Measurements from ENCODE around the gene WDPCP. TPM values are rescaled to one million over a fixed set of nuclear protein-coding genes. Genes with fewer than 3 reads are reported as not detected.

The WDPCP gene
- total RNA-seq, 1 experiment from 2014 or later, result 15.2 TPM

DNA sequence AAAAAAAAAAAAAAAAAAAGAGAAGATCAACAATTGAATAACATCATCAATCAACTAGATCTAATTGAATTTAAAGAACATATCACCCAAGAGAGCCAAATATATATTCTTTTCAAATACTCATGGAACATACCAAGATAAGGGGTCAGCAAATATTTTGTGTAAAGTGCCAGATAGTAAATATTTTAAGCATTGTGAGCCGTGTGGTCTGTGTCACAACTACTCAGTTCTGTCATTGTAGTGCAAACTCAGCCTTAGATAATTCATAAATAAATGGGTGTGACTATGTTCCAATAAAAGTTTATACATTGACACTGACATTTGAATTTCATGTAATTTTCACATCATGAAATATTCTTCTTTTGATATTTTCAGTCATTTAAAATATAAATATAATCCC lies 491.8 kb downstream of the WDPCP start:
- BruUV-seq (replicated peaks), result no TSS peak
- Histone ChIP-seq H3K4me1 (replicated peaks; ENCODE audit: insufficient read depth) (no peaks in the 10 kb centered on the region), H3K27ac (no peak overlapping the region), H3F3A (ENCODE audit: insufficient read depth, low read depth) (no peaks in the 10 kb centered on the region), H3K4me3 (no peak overlapping the region), H3K36me3 (ENCODE audit: low read depth) (no peaks in the 10 kb centered on the region), H3K4me2 (no peak overlapping the region), H3K27me3 (ENCODE audit: insufficient read depth, low read depth) (no peaks in the 10 kb centered on the region), H3K79me2 (ENCODE audit: low read depth) (no peaks in the 10 kb centered on the region), H3K9me2 (ENCODE audit: insufficient read depth) (no peaks in the 10 kb centered on the region), H3K9me3 (ENCODE audit: insufficient read depth, low read depth) (peaks cover 3% of the 10 kb centered on the region; the same call in 1 of the 2 replicates), H4K20me1 (ENCODE audit: insufficient read depth) (no peaks in the 10 kb centered on the region), H2AFZ (no peak overlapping the region)
- intact Hi-C loops (cut with micrococcal nuclease; ENCODE audit: unreplicated experiment), result no loop called here
- no peak for TF ChIP-seq EZH2 (IDR thresholded peaks at IDR 0.05; ENCODE audit: low read depth)
- ChIA-PET POLR2A (ENCODE audit: unreplicated experiment) (no interaction called here), CTCF (no interaction called here)
- DNase-seq, result no peak

DNA sequence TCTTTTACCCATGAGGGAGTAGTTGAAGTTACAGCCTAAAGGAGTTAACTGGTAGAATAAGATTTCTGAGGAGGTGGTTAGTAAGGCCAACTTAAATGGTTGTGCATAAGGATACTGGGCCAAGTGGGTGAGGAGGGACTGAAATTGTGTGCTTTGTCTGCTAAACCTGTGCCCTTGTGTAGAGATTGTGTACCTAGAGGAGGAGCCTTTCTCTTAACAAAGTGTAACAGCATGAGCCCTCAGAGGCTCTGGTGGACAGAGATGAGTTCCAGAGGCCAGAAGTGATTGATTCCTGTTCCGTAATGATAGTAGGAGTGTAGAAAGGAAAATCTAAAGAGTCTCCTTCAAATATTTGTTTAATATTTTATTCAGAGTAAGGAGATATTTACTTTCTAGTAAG lies 494.8 kb downstream of the WDPCP start:
- POLR2A ChIA-PET (ENCODE audit: unreplicated experiment), result no interaction called here
- Histone ChIP-seq H3F3A (ENCODE audit: insufficient read depth, low read depth) (no peaks in the 10 kb centered on the region), H3K4me2 (no peak overlapping the region), H3K9me2 (ENCODE audit: insufficient read depth) (no peaks in the 10 kb centered on the region), H3K4me3 (no peak overlapping the region), H3K27me3 (ENCODE audit: insufficient read depth, low read depth) (no peaks in the 10 kb centered on the region), H2AFZ (no peak overlapping the region), H3K4me1 (replicated peaks; ENCODE audit: insufficient read depth) (no peaks in the 10 kb centered on the region), H4K20me1 (ENCODE audit: insufficient read depth) (no peaks in the 10 kb centered on the region), H3K27ac (no peak overlapping the region), H3K36me3 (ENCODE audit: low read depth) (no peaks in the 10 kb centered on the region), H3K9me3 (ENCODE audit: insufficient read depth, low read depth) (no peaks in the 10 kb centered on the region), H3K79me2 (ENCODE audit: low read depth) (no peaks in the 10 kb centered on the region)
- CTCF ChIA-PET, result no interaction called here
- intact Hi-C loops (cut with micrococcal nuclease; ENCODE audit: unreplicated experiment), result no loop called here
- DNase-seq, result no peak
- BruUV-seq (replicated peaks), result no TSS peak
- TF ChIP-seq EZH2 (IDR thresholded peaks at IDR 0.05; ENCODE audit: low read depth), result no peak
- TF ChIP-seq, protein P1, sequence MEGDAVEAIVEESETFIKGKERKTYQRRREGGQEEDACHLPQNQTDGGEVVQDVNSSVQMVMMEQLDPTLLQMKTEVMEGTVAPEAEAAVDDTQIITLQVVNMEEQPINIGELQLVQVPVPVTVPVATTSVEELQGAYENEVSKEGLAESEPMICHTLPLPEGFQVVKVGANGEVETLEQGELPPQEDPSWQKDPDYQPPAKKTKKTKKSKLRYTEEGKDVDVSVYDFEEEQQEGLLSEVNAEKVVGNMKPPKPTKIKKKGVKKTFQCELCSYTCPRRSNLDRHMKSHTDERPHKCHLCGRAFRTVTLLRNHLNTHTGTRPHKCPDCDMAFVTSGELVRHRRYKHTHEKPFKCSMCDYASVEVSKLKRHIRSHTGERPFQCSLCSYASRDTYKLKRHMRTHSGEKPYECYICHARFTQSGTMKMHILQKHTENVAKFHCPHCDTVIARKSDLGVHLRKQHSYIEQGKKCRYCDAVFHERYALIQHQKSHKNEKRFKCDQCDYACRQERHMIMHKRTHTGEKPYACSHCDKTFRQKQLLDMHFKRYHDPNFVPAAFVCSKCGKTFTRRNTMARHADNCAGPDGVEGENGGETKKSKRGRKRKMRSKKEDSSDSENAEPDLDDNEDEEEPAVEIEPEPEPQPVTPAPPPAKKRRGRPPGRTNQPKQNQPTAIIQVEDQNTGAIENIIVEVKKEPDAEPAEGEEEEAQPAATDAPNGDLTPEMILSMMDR (conservative IDR thresholded peaks at IDR 0.05), result no peak

DNA sequence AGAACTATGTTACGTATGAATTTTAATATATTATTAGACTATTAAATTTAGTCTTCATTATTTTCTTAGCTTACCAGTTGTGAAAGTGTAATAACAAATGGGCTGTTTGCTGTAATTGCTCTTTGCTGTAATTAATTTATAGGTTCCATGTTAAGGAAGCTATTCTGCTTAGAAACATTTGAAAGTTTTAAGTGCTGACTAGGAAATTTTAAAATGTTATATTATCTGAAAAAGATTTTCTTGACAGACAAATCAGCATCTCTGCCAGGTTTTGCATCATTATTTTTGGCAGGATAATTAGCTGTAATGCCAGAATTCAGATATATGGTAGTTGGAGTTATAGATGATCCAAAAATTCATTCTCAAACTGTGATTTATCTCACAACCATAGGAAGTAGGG lies 495.4 kb downstream of the WDPCP start:
- Histone ChIP-seq H3F3A (ENCODE audit: insufficient read depth, low read depth) (no peaks in the 10 kb centered on the region), H4K20me1 (ENCODE audit: insufficient read depth) (no peaks in the 10 kb centered on the region), H3K4me3 (no peak overlapping the region), H3K36me3 (ENCODE audit: low read depth) (no peaks in the 10 kb centered on the region), H3K4me2 (no peak overlapping the region), H3K79me2 (ENCODE audit: low read depth) (no peaks in the 10 kb centered on the region), H3K9me2 (ENCODE audit: insufficient read depth) (no peaks in the 10 kb centered on the region), H3K27me3 (ENCODE audit: insufficient read depth, low read depth) (no peaks in the 10 kb centered on the region), H3K4me1 (replicated peaks; ENCODE audit: insufficient read depth) (no peaks in the 10 kb centered on the region), H2AFZ (no peak overlapping the region), H3K27ac (no peak overlapping the region), H3K9me3 (ENCODE audit: insufficient read depth, low read depth) (no peaks in the 10 kb centered on the region)
- POLR2A ChIA-PET (ENCODE audit: unreplicated experiment), result no interaction called here
- CTCF ChIA-PET, result no interaction called here
- no peak for TF ChIP-seq EZH2 (IDR thresholded peaks at IDR 0.05; ENCODE audit: low read depth)
- TF ChIP-seq, protein P1 (conservative IDR thresholded peaks at IDR 0.05), result no peak
- intact Hi-C loops (cut with micrococcal nuclease; ENCODE audit: unreplicated experiment), result no loop called here
- no TSS peak for BruUV-seq (replicated peaks)
- DNase-seq, result no peak

DNA sequence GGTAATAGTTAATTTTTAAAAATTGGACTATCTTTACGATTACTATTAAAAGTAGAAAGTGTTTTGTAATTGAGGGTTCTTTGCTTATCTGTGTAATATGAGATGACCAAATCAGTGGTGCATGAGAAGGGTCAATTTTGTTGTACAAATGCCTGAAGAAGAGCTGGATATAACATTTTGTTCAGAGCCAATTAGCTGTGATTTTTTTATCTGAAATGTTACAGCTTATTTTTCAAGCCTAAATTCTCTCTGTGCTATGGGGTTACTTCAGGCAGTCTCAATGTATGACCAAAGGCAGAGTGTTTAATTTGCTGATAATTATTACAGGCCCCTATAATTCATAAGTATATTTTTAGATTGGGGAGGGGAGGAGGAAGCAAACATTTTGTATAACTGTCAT lies 495.9 kb downstream of the WDPCP start:
- no peaks in the 10 kb centered on the region for H3K79me2 ChIP-seq (ENCODE audit: low read depth)
- H3K36me3 ChIP-seq (ENCODE audit: low read depth), result no peaks in the 10 kb centered on the region
- H3K4me2 ChIP-seq, result no peak overlapping the region
- H3F3A ChIP-seq (ENCODE audit: insufficient read depth, low read depth), result no peaks in the 10 kb centered on the region
- DNase-seq, result no peak
- H3K4me3 ChIP-seq, result no peak overlapping the region
- no peaks in the 10 kb centered on the region for H3K27me3 ChIP-seq (ENCODE audit: insufficient read depth, low read depth)
- no TSS peak for BruUV-seq (replicated peaks)
- no peaks in the 10 kb centered on the region for H3K9me2 ChIP-seq (ENCODE audit: insufficient read depth)
- POLR2A ChIA-PET (ENCODE audit: unreplicated experiment), result no interaction called here
- TF ChIP-seq, protein P1 (conservative IDR thresholded peaks at IDR 0.05), result no peak
- no peak for TF ChIP-seq EZH2 (IDR thresholded peaks at IDR 0.05; ENCODE audit: low read depth)
- H2AFZ ChIP-seq, result 0 out of 2 replicates have a peak overlapping the region, but pooled peaks have one; percentile 1
- H3K9me3 ChIP-seq (ENCODE audit: insufficient read depth, low read depth), result no peaks in the 10 kb centered on the region
- CTCF ChIA-PET, result no interaction called here
- intact Hi-C loops (cut with micrococcal nuclease; ENCODE audit: unreplicated experiment), result no loop called here
- H3K4me1 ChIP-seq (replicated peaks; ENCODE audit: insufficient read depth), result no peaks in the 10 kb centered on the region
- H3K27ac ChIP-seq, result no peak overlapping the region
- H4K20me1 ChIP-seq (ENCODE audit: insufficient read depth), result no peaks in the 10 kb centered on the region
